SK-N-SH treated with all-trans-retinoic acid at 6 μM for 48 hours (cell line): Measurements from ENCODE around the gene LMO7.

Experiments used
- ATAC-seq: fragments of 200-7000 bp; cut with Tn5 transposase; 3 replicates; pipeline ENCODE4 v1.9.1; 2020; ENCODE audit warnings: mild to moderate bottlenecking, moderate library complexity
- ARNTL ChIP-seq: fragments of 450-650 bp; formaldehyde crosslinking; IDR thresholded peaks from 2 replicates; pipeline ENCODE4 v1.5.0; 2020; ENCODE audit warnings: low read depth, mild to moderate bottlenecking, moderate library complexity, borderline replicate concordance
- BACH2 ChIP-seq: fragments of 250-450 bp; sonication (Bioruptor Pico); IDR thresholded peaks from 2 replicates; pipeline ENCODE4 v1.9.0; 2021; ENCODE audit warnings: mild to moderate bottlenecking, borderline replicate concordance
- ESRRG ChIP-seq: fragments of 250-450 bp; sonication (Bioruptor Pico); IDR thresholded peaks from 2 replicates; pipeline ENCODE4 v1.6.1; 2021; ENCODE audit warnings: mild to moderate bottlenecking
- GLIS3 ChIP-seq: fragments of 250-450 bp; sonication (Bioruptor Pico); IDR thresholded peaks from 2 replicates; pipeline ENCODE4 v1.5.0; 2020; ENCODE audit warnings: mild to moderate bottlenecking, moderate library complexity
- ISL1 ChIP-seq: fragments of 250-450 bp; sonication (Bioruptor Pico); IDR thresholded peaks from 2 replicates; pipeline ENCODE4 v2.1.2; 2022; ENCODE audit warnings: mild to moderate bottlenecking, moderate library complexity
- PPARA ChIP-seq: fragments of 250-450 bp; sonication (Bioruptor Pico); IDR thresholded peaks from 2 replicates; pipeline ENCODE4 v1.5.0; 2020; ENCODE audit warnings: mild to moderate bottlenecking, borderline replicate concordance
- TCF4 ChIP-seq: fragments of 250-450 bp; sonication (Bioruptor Pico); IDR thresholded peaks from 2 replicates; pipeline ENCODE4 v1.8.0; 2021; ENCODE audit warnings: mild to moderate bottlenecking, moderate library complexity, borderline replicate concordance
- TOX ChIP-seq: fragments of 250-450 bp; sonication (Bioruptor Pico); IDR thresholded peaks from 2 replicates; pipeline ENCODE4 v1.8.0; 2021; ENCODE audit warnings: mild to moderate bottlenecking, moderate library complexity, borderline replicate concordance
- ZFP3 ChIP-seq: fragments of 250-450 bp; sonication (Bioruptor Pico); IDR thresholded peaks from 2 replicates; pipeline ENCODE4 v1.5.0; 2020; ENCODE audit warnings: mild to moderate bottlenecking, moderate library complexity
- ZFP30 ChIP-seq: fragments of 450-650 bp; formaldehyde crosslinking; IDR thresholded peaks from 2 replicates; pipeline ENCODE4 v1.5.0; 2022; ENCODE audit warnings: mild to moderate bottlenecking, moderate library complexity
- ZNF565 ChIP-seq: fragments of 450-650 bp; formaldehyde crosslinking; conservative IDR thresholded peaks from 2 replicates; pipeline ENCODE4 v1.5.0; 2020; ENCODE audit warnings: low read depth, mild to moderate bottlenecking, moderate library complexity
- ZNF70 ChIP-seq: fragments of 450-650 bp; formaldehyde crosslinking; IDR thresholded peaks from 2 replicates; pipeline ENCODE4 v1.5.0; 2020; ENCODE audit warnings: mild to moderate bottlenecking, moderate library complexity
- ZNF8 ChIP-seq: fragments of 450-650 bp; formaldehyde crosslinking; IDR thresholded peaks from 2 replicates; pipeline ENCODE4 v1.5.0; 2020; ENCODE audit warnings: mild to moderate bottlenecking, moderate library complexity
- TF ChIP-seq, protein P1 (sequence below): fragments of 250-450 bp; sonication (Bioruptor Pico); IDR thresholded peaks from 2 replicates; pipeline ENCODE4 v1.8.0; 2021; ENCODE audit warnings: low read depth, mild to moderate bottlenecking, moderate library complexity, borderline replicate concordance
- TF ChIP-seq, protein P2 (sequence below): fragments of 250-450 bp; sonication (Bioruptor Pico); IDR thresholded peaks from 2 replicates; pipeline ENCODE4 v1.5.1; 2020; ENCODE audit warnings: low read depth, mild to moderate bottlenecking, moderate library complexity
- TF ChIP-seq, protein P3 (sequence below): fragments of 250-450 bp; sonication (Bioruptor Pico); IDR thresholded peaks from 2 replicates; pipeline ENCODE4 v1.5.0; 2020; ENCODE audit warnings: mild to moderate bottlenecking, moderate library complexity
- TF ChIP-seq, protein P4 (sequence below): fragments of 250-450 bp; sonication (Bioruptor Pico); IDR thresholded peaks from 2 replicates; pipeline ENCODE4 v1.8.0; 2020; ENCODE audit warnings: mild to moderate bottlenecking, moderate library complexity, borderline replicate concordance
- TF ChIP-seq, protein P5 (sequence below): fragments of 250-450 bp; sonication (Bioruptor Pico); IDR thresholded peaks from 2 replicates; pipeline ENCODE4 v1.5.1; 2021; ENCODE audit warnings: mild to moderate bottlenecking, moderate library complexity

The LMO7 gene

DNA sequence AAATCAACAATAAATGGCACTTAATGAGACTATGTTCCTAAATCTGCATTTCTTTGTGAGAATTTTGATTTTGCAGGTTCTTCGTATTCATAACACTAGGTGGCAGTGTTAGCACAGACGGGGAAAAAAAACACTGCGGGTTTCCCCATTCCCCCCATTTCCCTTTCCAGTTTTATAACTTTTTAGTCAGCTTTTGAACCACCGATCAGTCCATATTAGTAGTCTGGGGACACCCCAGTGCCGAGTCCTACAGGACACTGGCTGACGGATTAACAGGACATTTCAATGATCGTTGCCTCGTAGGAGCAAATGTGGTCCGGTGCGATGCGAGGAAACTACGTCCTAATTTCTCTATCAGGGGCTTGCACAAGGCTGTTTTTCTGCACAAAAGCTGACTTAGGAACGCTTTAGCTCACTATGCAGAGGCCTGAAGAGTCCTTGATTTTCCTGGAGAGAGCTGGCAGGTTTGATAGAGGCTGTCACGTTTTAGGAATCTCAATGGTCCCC, 234.3 kb downstream of the LMO7 start (continued):
- TF ChIP-seq, protein P1, sequence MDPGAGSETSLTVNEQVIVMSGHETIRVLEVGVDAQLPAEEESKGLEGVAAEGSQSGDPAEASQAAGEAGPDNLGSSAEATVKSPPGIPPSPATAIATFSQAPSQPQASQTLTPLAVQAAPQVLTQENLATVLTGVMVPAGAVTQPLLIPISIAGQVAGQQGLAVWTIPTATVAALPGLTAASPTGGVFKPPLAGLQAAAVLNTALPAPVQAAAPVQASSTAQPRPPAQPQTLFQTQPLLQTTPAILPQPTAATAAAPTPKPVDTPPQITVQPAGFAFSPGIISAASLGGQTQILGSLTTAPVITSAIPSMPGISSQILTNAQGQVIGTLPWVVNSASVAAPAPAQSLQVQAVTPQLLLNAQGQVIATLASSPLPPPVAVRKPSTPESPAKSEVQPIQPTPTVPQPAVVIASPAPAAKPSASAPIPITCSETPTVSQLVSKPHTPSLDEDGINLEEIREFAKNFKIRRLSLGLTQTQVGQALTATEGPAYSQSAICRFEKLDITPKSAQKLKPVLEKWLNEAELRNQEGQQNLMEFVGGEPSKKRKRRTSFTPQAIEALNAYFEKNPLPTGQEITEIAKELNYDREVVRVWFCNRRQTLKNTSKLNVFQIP (CRISPR knock-in tag) = no peak
- TF ChIP-seq ZFP30 (CRISPR knock-in tag) = no peak
- TF ChIP-seq PPARA (CRISPR knock-in tag) = no peak

DNA sequence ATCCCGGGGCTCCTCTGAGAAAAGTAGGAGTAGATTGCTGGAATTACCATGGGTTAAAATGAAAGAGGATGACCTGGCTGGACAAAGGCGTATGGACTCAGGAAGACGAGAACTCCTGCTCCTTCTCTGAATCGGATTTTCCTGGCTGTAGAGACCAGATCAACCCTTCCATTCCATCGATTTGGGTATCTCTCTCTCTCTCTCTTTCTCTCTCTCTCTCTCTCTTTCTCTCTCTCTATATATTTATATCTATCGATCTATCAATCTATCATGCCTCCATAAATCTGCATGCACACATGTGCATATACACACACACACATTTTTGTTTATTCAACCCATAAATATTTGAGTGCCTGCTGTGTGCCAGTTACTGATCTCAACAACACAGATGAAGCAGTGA, 234.9 kb downstream of the LMO7 start:
- TF ChIP-seq ZNF70 (no peak), ZFP30 (CRISPR knock-in tag) (no peak), ISL1 (CRISPR knock-in tag) (no peak), TCF4 (CRISPR knock-in tag) (no peak), ESRRG (CRISPR knock-in tag) (no peak), TOX (no peak), ZFP3 (CRISPR knock-in tag) (no peak), ARNTL (CRISPR knock-in tag) (no peak), ZNF8 (CRISPR knock-in tag) (no peak)
- TF ChIP-seq, protein P2, sequence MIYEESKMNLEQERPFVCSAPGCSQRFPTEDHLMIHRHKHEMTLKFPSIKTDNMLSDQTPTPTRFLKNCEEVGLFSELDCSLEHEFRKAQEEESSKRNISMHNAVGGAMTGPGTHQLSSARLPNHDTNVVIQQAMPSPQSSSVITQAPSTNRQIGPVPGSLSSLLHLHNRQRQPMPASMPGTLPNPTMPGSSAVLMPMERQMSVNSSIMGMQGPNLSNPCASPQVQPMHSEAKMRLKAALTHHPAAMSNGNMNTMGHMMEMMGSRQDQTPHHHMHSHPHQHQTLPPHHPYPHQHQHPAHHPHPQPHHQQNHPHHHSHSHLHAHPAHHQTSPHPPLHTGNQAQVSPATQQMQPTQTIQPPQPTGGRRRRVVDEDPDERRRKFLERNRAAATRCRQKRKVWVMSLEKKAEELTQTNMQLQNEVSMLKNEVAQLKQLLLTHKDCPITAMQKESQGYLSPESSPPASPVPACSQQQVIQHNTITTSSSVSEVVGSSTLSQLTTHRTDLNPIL (CRISPR knock-in tag) = no peak
- TF ChIP-seq, protein P3, sequence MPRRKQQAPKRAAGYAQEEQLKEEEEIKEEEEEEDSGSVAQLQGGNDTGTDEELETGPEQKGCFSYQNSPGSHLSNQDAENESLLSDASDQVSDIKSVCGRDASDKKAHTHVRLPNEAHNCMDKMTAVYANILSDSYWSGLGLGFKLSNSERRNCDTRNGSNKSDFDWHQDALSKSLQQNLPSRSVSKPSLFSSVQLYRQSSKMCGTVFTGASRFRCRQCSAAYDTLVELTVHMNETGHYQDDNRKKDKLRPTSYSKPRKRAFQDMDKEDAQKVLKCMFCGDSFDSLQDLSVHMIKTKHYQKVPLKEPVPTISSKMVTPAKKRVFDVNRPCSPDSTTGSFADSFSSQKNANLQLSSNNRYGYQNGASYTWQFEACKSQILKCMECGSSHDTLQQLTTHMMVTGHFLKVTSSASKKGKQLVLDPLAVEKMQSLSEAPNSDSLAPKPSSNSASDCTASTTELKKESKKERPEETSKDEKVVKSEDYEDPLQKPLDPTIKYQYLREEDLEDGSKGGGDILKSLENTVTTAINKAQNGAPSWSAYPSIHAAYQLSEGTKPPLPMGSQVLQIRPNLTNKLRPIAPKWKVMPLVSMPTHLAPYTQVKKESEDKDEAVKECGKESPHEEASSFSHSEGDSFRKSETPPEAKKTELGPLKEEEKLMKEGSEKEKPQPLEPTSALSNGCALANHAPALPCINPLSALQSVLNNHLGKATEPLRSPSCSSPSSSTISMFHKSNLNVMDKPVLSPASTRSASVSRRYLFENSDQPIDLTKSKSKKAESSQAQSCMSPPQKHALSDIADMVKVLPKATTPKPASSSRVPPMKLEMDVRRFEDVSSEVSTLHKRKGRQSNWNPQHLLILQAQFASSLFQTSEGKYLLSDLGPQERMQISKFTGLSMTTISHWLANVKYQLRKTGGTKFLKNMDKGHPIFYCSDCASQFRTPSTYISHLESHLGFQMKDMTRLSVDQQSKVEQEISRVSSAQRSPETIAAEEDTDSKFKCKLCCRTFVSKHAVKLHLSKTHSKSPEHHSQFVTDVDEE = no peak
- TF ChIP-seq, protein P1 (CRISPR knock-in tag) = no peak
- TF ChIP-seq, protein P4, sequence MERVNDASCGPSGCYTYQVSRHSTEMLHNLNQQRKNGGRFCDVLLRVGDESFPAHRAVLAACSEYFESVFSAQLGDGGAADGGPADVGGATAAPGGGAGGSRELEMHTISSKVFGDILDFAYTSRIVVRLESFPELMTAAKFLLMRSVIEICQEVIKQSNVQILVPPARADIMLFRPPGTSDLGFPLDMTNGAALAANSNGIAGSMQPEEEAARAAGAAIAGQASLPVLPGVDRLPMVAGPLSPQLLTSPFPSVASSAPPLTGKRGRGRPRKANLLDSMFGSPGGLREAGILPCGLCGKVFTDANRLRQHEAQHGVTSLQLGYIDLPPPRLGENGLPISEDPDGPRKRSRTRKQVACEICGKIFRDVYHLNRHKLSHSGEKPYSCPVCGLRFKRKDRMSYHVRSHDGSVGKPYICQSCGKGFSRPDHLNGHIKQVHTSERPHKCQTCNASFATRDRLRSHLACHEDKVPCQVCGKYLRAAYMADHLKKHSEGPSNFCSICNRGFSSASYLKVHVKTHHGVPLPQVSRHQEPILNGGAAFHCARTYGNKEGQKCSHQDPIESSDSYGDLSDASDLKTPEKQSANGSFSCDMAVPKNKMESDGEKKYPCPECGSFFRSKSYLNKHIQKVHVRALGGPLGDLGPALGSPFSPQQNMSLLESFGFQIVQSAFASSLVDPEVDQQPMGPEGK = no peak
- TF ChIP-seq, protein P5, sequence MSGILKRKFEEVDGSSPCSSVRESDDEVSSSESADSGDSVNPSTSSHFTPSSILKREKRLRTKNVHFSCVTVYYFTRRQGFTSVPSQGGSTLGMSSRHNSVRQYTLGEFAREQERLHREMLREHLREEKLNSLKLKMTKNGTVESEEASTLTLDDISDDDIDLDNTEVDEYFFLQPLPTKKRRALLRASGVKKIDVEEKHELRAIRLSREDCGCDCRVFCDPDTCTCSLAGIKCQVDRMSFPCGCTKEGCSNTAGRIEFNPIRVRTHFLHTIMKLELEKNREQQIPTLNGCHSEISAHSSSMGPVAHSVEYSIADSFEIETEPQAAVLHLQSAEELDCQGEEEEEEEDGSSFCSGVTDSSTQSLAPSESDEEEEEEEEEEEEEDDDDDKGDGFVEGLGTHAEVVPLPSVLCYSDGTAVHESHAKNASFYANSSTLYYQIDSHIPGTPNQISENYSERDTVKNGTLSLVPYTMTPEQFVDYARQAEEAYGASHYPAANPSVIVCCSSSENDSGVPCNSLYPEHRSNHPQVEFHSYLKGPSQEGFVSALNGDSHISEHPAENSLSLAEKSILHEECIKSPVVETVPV (CRISPR knock-in tag) = no peak
- TF ChIP-seq, all 23 proteins: peak for 0
- ATAC-seq = no peak

DNA sequence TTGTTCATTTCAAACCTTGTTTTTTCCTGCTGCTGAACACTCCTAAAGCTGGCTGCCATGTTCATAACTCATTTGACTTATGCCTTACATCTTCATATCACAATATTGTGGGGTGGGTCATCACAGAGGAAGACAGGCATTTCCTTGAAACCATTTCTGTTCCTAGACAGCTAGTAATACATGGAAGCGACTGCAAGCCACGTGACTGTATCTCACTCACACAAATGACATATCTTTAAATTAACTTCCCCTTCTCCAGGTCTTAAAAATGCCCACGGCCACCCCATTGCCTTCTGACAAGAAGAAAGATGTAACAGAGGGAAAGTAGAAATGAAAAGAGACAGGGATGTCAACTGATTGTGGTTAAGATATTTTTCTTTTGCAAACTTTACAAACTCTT, 236.8 kb downstream of the LMO7 start:
- no peak for ATAC-seq
- TF ChIP-seq BACH2 (CRISPR knock-in tag) (no peak), GLIS3 (CRISPR knock-in tag) (no peak), ZNF565 (CRISPR knock-in tag) (no peak), ARNTL (CRISPR knock-in tag) (no peak)
- TF ChIP-seq, protein P5 (CRISPR knock-in tag) = no peak
- TF ChIP-seq, protein P3 = no peak
- TF ChIP-seq, protein P2 (CRISPR knock-in tag) = no peak
